HepG2 (cell line): ENCODE data around the gene PPP2R5C. TPM values are rescaled to one million over a fixed set of nuclear protein-coding genes. Genes with fewer than 3 reads are reported as not detected.

Experiments used
- KDM2A ChIP-seq: sonication (generic); formaldehyde crosslinking; IDR thresholded peaks from 2 replicates; pipeline ENCODE4 v1.4.0; 2020; ENCODE audit warnings: low read depth, missing genetic modification reagents, borderline replicate concordance
- PTBP1 ChIP-seq: fragments of 200-400 bp; formaldehyde crosslinking; IDR thresholded peaks from 2 replicates; pipeline ENCODE4 v1.6.1; 2018; ENCODE audit warnings: low read length, low read depth; ENCODE audit not compliant: poor library complexity, severe bottlenecking
- SMARCC2 ChIP-seq: fragments of 450-650 bp; IDR thresholded peaks from 2 replicates; pipeline ENCODE4 v1.6.1; 2017; ENCODE audit warnings: antibody characterized with exemption, mild to moderate bottlenecking
- TFAP4 ChIP-seq: sonication (generic); IDR thresholded peaks from 2 replicates; pipeline ENCODE4 v1.6.1; 2016; ENCODE audit warnings: low read depth, borderline replicate concordance
- TFDP1 ChIP-seq: IDR thresholded peaks from 2 replicates; pipeline ENCODE4 v1.6.1; 2016; ENCODE audit warnings: missing compliant biosample characterization, missing genetic modification reagents, borderline replicate concordance
- TOE1 ChIP-seq: sonication (generic); formaldehyde crosslinking; IDR thresholded peaks from 2 replicates; pipeline ENCODE4 v1.4.0; 2020; ENCODE audit warnings: mild to moderate bottlenecking, missing genetic modification reagents
- ZBTB7B ChIP-seq: sonication (generic); formaldehyde crosslinking; IDR thresholded peaks from 2 replicates; pipeline ENCODE4 v1.4.0; 2020; ENCODE audit warnings: missing genetic modification reagents
- ZNF367 ChIP-seq: sonication (generic); formaldehyde crosslinking; IDR thresholded peaks from 2 replicates; pipeline ENCODE4 v1.4.0; 2020; ENCODE audit warnings: missing genetic modification reagents, borderline replicate concordance
- ZNF563 ChIP-seq: sonication (generic); formaldehyde crosslinking; IDR thresholded peaks from 2 replicates; pipeline ENCODE4 v1.8.0; 2022; ENCODE audit warnings: mild to moderate bottlenecking, moderate library complexity, missing genetic modification reagents
- ZNF569 ChIP-seq: sonication (generic); formaldehyde crosslinking; IDR thresholded peaks from 2 replicates; pipeline ENCODE4 v1.5.0; 2020; ENCODE audit warnings: mild to moderate bottlenecking, missing genetic modification reagents, moderate library complexity, borderline replicate concordance
- ZSCAN9 ChIP-seq: IDR thresholded peaks from 2 replicates; pipeline ENCODE4 v1.6.1; 2016; ENCODE audit warnings: borderline replicate concordance
- polyA plus RNA-seq, 8 experiments: library from polyadenylated mRNA; depleted of rRNA in 3 of 8; stranded (reverse) in 7 of 8; unstranded in 1 of 8; fragments of >200 nt; fragmentation: Illumina TruSeq in 4 of 8; extraction: Trizol in 4 of 8; gene quantifications; 2 replicates each; pipeline versions ENCODE4 v1.2.1 to v1.2.3, GENCODE V29; 2011 to 2016; ENCODE audit warnings: low read depth in 4 of 8, missing spikeins in 1 of 8, mixed read lengths in 1 of 8; ENCODE audit not compliant: insufficient read depth in 1 of 8
- total RNA-seq, 5 experiments: library from RNA; depleted of rRNA; stranded (reverse); fragments of >200 nt; fragmentation: Illumina TruSeq; extraction: Trizol; gene quantifications; 2 replicates each; pipeline ENCODE4 v1.2.3, GENCODE V29; 2016; ENCODE audit warnings: low read depth in 1 of 5
- TF ChIP-seq, protein P1 (sequence below): sonication (generic); formaldehyde crosslinking; IDR thresholded peaks from 2 replicates; pipeline ENCODE4 v1.4.0; 2020; ENCODE audit warnings: missing genetic modification reagents
- TF ChIP-seq, protein P2 (sequence below): sonication (generic); formaldehyde crosslinking; IDR thresholded peaks from 2 replicates; pipeline ENCODE4 v1.8.0; 2022; ENCODE audit warnings: mild to moderate bottlenecking, missing genetic modification reagents, moderate library complexity
- TF ChIP-seq, protein P3 (sequence below): sonication (generic); formaldehyde crosslinking; IDR thresholded peaks from 2 replicates; pipeline ENCODE4 v1.4.0; 2020; ENCODE audit warnings: missing genetic modification reagents
- TF ChIP-seq, protein P4 (sequence below): sonication (generic); formaldehyde crosslinking; IDR thresholded peaks from 2 replicates; pipeline ENCODE4 v1.4.0; 2020; ENCODE audit warnings: missing genetic modification reagents, borderline replicate concordance

The PPP2R5C gene
- total and polyA plus RNA-seq, 2 of the 13 experiments (the other 11 are each of a cell fraction or from before 2014, with no cell fraction given) = 74.3 to 78.5 TPM

DNA sequence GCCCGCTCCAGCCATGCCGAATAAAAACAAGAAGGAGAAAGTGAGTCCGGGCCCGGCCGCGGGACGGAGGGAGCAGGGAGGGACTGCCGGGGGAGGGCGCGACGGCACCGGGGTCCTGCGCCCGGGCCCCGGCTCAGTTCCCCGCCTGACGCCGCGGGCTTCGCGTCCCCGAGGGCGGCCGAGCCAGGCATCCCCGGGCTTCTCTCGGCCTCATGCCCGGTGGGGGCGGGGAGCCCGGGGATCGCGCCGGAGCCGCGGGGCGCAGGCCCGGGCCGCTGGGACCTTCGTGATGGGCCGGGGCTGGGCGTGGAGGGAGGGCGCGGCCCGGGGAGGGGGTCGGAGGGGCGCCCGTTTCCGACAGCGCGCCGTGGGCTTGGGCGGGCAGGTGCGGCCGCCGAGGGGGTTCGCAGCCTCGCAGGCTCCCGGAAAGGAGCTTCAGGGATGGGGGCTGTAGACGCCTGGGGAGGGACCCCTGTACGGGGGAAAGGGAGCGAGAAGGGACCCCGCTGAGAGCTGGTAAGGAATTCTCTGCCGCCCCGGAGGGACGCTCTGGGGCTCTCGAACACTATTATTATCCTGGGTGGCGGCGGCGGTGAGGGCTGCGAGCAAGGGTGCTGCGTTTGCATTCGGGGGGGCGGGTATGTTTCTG lies 496 bp downstream of the PPP2R5C start (continued):
- TF ChIP-seq, protein P1, sequence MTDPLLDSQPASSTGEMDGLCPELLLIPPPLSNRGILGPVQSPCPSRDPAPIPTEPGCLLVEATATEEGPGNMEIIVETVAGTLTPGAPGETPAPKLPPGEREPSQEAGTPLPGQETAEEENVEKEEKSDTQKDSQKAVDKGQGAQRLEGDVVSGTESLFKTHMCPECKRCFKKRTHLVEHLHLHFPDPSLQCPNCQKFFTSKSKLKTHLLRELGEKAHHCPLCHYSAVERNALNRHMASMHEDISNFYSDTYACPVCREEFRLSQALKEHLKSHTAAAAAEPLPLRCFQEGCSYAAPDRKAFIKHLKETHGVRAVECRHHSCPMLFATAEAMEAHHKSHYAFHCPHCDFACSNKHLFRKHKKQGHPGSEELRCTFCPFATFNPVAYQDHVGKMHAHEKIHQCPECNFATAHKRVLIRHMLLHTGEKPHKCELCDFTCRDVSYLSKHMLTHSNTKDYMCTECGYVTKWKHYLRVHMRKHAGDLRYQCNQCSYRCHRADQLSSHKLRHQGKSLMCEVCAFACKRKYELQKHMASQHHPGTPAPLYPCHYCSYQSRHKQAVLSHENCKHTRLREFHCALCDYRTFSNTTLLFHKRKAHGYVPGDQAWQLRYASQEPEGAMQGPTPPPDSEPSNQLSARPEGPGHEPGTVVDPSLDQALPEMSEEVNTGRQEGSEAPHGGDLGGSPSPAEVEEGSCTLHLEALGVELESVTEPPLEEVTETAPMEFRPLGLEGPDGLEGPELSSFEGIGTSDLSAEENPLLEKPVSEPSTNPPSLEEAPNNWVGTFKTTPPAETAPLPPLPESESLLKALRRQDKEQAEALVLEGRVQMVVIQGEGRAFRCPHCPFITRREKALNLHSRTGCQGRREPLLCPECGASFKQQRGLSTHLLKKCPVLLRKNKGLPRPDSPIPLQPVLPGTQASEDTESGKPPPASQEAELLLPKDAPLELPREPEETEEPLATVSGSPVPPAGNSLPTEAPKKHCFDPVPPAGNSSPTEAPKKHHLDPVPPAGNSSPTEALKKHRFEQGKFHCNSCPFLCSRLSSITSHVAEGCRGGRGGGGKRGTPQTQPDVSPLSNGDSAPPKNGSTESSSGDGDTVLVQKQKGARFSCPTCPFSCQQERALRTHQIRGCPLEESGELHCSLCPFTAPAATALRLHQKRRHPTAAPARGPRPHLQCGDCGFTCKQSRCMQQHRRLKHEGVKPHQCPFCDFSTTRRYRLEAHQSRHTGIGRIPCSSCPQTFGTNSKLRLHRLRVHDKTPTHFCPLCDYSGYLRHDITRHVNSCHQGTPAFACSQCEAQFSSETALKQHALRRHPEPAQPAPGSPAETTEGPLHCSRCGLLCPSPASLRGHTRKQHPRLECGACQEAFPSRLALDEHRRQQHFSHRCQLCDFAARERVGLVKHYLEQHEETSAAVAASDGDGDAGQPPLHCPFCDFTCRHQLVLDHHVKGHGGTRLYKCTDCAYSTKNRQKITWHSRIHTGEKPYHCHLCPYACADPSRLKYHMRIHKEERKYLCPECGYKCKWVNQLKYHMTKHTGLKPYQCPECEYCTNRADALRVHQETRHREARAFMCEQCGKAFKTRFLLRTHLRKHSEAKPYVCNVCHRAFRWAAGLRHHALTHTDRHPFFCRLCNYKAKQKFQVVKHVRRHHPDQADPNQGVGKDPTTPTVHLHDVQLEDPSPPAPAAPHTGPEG (CRISPR knock-in tag) = no peak
- no peak for TF ChIP-seq PTBP1
- peak; percentile 67; the same call in 1 of the 2 replicates for TF ChIP-seq ZNF563
- TF ChIP-seq ZBTB7B (CRISPR knock-in tag) = 0 out of 2 replicates have a peak, but pooled peaks have one; percentile 23
- TF ChIP-seq ZNF569 = no peak
- TF ChIP-seq ZNF367 = no peak
- TF ChIP-seq SMARCC2 = no peak
- no peak for TF ChIP-seq TFAP4
- TF ChIP-seq, protein P2, sequence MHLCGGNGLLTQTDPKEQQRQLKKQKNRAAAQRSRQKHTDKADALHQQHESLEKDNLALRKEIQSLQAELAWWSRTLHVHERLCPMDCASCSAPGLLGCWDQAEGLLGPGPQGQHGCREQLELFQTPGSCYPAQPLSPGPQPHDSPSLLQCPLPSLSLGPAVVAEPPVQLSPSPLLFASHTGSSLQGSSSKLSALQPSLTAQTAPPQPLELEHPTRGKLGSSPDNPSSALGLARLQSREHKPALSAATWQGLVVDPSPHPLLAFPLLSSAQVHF (CRISPR knock-in tag) = no peak
- no peak for TF ChIP-seq ZSCAN9 (CRISPR knock-in tag)
- no peak for TF ChIP-seq KDM2A
- TF ChIP-seq TFDP1 (CRISPR knock-in tag) = peak; percentile 52; the same call in 1 of the 2 replicates
- TF ChIP-seq, protein P3, sequence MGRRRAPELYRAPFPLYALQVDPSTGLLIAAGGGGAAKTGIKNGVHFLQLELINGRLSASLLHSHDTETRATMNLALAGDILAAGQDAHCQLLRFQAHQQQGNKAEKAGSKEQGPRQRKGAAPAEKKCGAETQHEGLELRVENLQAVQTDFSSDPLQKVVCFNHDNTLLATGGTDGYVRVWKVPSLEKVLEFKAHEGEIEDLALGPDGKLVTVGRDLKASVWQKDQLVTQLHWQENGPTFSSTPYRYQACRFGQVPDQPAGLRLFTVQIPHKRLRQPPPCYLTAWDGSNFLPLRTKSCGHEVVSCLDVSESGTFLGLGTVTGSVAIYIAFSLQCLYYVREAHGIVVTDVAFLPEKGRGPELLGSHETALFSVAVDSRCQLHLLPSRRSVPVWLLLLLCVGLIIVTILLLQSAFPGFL (CRISPR knock-in tag) = no peak
- TF ChIP-seq, protein P4, sequence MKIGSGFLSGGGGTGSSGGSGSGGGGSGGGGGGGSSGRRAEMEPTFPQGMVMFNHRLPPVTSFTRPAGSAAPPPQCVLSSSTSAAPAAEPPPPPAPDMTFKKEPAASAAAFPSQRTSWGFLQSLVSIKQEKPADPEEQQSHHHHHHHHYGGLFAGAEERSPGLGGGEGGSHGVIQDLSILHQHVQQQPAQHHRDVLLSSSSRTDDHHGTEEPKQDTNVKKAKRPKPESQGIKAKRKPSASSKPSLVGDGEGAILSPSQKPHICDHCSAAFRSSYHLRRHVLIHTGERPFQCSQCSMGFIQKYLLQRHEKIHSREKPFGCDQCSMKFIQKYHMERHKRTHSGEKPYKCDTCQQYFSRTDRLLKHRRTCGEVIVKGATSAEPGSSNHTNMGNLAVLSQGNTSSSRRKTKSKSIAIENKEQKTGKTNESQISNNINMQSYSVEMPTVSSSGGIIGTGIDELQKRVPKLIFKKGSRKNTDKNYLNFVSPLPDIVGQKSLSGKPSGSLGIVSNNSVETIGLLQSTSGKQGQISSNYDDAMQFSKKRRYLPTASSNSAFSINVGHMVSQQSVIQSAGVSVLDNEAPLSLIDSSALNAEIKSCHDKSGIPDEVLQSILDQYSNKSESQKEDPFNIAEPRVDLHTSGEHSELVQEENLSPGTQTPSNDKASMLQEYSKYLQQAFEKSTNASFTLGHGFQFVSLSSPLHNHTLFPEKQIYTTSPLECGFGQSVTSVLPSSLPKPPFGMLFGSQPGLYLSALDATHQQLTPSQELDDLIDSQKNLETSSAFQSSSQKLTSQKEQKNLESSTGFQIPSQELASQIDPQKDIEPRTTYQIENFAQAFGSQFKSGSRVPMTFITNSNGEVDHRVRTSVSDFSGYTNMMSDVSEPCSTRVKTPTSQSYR (CRISPR knock-in tag) = peak; percentile 45; the same call in 1 of the 2 replicates
- TF ChIP-seq TOE1 (CRISPR knock-in tag) = no peak
